PFSK-1 (cell line): ENCODE data around the gene RUNX3.

ENCODE experiments used
- POLR2AphosphoS5 ChIP-seq: IDR thresholded peaks from 2 replicates; pipeline ENCODE4 v1.6.1; 2012; ENCODE audit warnings: low read depth, mild to moderate bottlenecking, control low read depth, low read length, moderate library complexity
- REST ChIP-seq, 2 experiments: IDR thresholded peaks; 2 replicates each; pipeline versions ENCODE4 v1.6.1 to v1.8.0; 2011 to 2012; ENCODE audit warnings: low read depth in 2 of 2, low read length in 2 of 2, control low read depth in 1 of 2, inconsistent platforms in 1 of 2, mild to moderate bottlenecking in 1 of 2, moderate library complexity in 1 of 2; ENCODE audit not compliant: insufficient read depth in 1 of 2

GRCh38 chr1:24948079-24948827 lies 18.2 kb upstream of the RUNX3 start:
- TF ChIP-seq POLR2AphosphoS5 (no peak), REST (IDR thresholded peaks at IDR 0.05; ENCODE audit: insufficient read depth in 1 of 2, low read depth in 2 of 2, low read length in 2 of 2) (no peak)
